GM21825 (cell line): ENCODE measurements around the gene PVRIG.
A peak's percentile ranks its signal among the peaks of the same experiment; 100 is the strongest.
"Not testable (repeated sequence)": the region's sequence is repeated elsewhere in the genome, so short reads cannot be mapped to it uniquely, and the experiment has no call there.

Experiments used
- ATAC-seq: cut with Tn5 transposase; IDR thresholded peaks from one replicate; pipeline ENCODE4 v1.9.1; 2021; ENCODE audit warnings: mild to moderate bottlenecking, moderate library complexity; ENCODE audit not compliant: unreplicated experiment

Gene PVRIG

GRCh38 chr7:100192969-100193368 is 26.8 kb upstream of the PVRIG start:
- ATAC-seq: no peak

- ATAC-seq: no peak
Measured at GRCh38 chr7:100195222-100195621, 24.5 kb upstream of the PVRIG start.

GRCh38 chr7:100195901-100196322 is 23.8 kb upstream of the PVRIG start:
- not testable (repeated sequence) for ATAC-seq

GRCh38 chr7:100198266-100198665 is 21.5 kb upstream of the PVRIG start:
- no peak for ATAC-seq

GRCh38 chr7:100200693-100201092 is 19.1 kb upstream of the PVRIG start:
- ATAC-seq: no peak

- no peak for ATAC-seq
Measured at GRCh38 chr7:100204454-100204853, 15.3 kb upstream of the PVRIG start.

- ATAC-seq: peak; percentile 53
Measured at GRCh38 chr7:100208911-100209408, 10.8 kb upstream of the PVRIG start.

GRCh38 chr7:100209493-100209892 is 10.3 kb upstream of the PVRIG start:
- no peak for ATAC-seq

GRCh38 chr7:100210805-100211204 is 8.9 kb upstream of the PVRIG start:
- no peak for ATAC-seq

- ATAC-seq: peak; percentile 55
Measured at GRCh38 chr7:100211342-100211780, 8.4 kb upstream of the PVRIG start.

GRCh38 chr7:100212631-100213286 is 7.0 kb upstream of the PVRIG start:
- ATAC-seq: no peak

- no peak for ATAC-seq
Measured at GRCh38 chr7:100213672-100214071, 6.1 kb upstream of the PVRIG start.

GRCh38 chr7:100214356-100214755 is 5.4 kb upstream of the PVRIG start:
- ATAC-seq: not testable (repeated sequence)

GRCh38 chr7:100215895-100216294 is 3.9 kb upstream of the PVRIG start:
- ATAC-seq: no peak

- ATAC-seq: not testable (repeated sequence)
Measured at GRCh38 chr7:100217934-100218333, 1.8 kb upstream of the PVRIG start.

GRCh38 chr7:100219271-100219737 is 445 bp upstream of the PVRIG start:
- ATAC-seq: no peak

GRCh38 chr7:100220586-100221230 is 959 bp downstream of the PVRIG start:
- no peak for ATAC-seq

- peak; percentile 47 for ATAC-seq
Measured at GRCh38 chr7:100221231-100221718, 1.5 kb downstream of the PVRIG start.

- ATAC-seq: no peak
Measured at GRCh38 chr7:100221767-100222444, 2.2 kb downstream of the PVRIG start.

GRCh38 chr7:100222445-100223132 is 2.8 kb downstream of the PVRIG start:
- no peak for ATAC-seq

- ATAC-seq: not testable (repeated sequence)
Measured at GRCh38 chr7:100223376-100223927, 3.7 kb downstream of the PVRIG start.
